ENCODE results near the gene CBX4.

DNA sequence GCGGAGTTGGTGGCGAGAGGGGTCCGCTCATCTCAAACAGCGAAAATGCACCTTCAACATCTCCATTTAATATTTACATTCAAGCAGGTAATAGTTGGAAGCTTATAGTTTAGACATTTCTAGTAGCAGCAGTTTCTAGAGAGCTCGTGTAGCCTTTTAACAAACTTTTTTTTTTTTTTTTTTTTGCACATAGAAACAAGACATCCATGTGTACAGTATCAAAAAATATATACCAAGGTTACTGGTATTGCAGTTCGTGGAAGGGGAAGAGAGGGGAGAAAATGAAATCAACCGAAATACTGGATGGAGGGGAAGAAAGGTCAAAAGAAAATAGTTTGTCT lies 6.2 kb downstream of the CBX4 start:
- TF ChIP-seq YY1 (IDR thresholded peaks at IDR 0.05; ENCODE audit: insufficient read depth, insufficient read length) = no peak
- no peak for TF ChIP-seq ZNF274 (IDR thresholded peaks at IDR 0.05; ENCODE audit: low read depth, low read length)
- no peak for TF ChIP-seq SUZ12 (IDR thresholded peaks at IDR 0.05; ENCODE audit: extremely low read depth, insufficient read depth, insufficient read length)
